Measurements from ENCODE around the gene BPHL. TPM values are rescaled to one million over a fixed set of nuclear protein-coding genes. Genes with fewer than 3 reads are reported as not detected.

The BPHL gene
- total RNA-seq, 1 donor from 2014 or later = 10.3 TPM

DNA sequence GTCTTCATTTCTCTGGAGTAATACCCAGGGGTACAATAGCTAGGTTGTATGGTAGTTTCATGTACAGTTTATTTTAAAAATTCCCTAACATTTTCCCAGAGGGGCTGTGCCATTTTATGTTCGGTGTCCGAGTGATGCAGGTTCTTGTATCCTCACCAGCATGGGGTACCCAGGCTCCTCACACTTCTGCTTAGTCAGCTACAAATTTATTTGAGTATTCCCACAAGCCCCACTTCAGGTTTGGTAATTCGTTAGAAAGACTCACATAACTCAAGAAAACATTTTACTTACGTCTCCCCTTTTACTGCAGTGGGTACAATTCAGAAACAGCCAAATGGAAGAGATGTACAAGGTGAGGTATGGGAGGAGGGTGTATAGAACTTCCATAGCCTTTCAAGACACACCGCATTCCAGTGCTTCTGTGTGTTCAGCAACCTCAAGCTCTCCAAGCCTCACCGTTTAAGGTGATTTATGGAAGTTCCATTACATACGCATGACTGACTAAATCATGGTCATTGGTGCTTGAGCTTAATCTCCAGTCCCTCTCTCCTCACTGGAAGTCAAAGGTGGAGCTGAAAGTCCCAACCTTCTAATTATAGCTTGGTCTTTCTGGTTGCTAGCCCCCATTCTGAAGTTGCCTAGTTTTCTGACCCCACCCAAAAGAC is 32.1 kb upstream of the BPHL start:
- intact Hi-C loops (cut with DNase I) = no loop called here
- Histone ChIP-seq H3K4me3 (no peak overlapping the region), H3K27ac (no peak overlapping the region), H3K4me1 (peaks cover 12% of the 10 kb centered on the region), H3K9me3 (no peaks in the 10 kb centered on the region), H3K36me3 (peaks cover 0 to 60% of the 10 kb centered on the region in 2 donors), H3K27me3 (no peaks in the 10 kb centered on the region)
- TF ChIP-seq POLR2A (IDR thresholded peaks at IDR 0.05) = no peak
- TF ChIP-seq POLR2AphosphoS5 (IDR thresholded peaks at IDR 0.05; ENCODE audit: insufficient read depth in 1 of 2, low read depth in 1 of 2) = no peak
- TF ChIP-seq, protein P1, sequence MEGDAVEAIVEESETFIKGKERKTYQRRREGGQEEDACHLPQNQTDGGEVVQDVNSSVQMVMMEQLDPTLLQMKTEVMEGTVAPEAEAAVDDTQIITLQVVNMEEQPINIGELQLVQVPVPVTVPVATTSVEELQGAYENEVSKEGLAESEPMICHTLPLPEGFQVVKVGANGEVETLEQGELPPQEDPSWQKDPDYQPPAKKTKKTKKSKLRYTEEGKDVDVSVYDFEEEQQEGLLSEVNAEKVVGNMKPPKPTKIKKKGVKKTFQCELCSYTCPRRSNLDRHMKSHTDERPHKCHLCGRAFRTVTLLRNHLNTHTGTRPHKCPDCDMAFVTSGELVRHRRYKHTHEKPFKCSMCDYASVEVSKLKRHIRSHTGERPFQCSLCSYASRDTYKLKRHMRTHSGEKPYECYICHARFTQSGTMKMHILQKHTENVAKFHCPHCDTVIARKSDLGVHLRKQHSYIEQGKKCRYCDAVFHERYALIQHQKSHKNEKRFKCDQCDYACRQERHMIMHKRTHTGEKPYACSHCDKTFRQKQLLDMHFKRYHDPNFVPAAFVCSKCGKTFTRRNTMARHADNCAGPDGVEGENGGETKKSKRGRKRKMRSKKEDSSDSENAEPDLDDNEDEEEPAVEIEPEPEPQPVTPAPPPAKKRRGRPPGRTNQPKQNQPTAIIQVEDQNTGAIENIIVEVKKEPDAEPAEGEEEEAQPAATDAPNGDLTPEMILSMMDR (IDR thresholded peaks at IDR 0.05) = no peak
- no peak for DNase-seq (ENCODE audit: extremely low spot score in 2 of 2)

DNA sequence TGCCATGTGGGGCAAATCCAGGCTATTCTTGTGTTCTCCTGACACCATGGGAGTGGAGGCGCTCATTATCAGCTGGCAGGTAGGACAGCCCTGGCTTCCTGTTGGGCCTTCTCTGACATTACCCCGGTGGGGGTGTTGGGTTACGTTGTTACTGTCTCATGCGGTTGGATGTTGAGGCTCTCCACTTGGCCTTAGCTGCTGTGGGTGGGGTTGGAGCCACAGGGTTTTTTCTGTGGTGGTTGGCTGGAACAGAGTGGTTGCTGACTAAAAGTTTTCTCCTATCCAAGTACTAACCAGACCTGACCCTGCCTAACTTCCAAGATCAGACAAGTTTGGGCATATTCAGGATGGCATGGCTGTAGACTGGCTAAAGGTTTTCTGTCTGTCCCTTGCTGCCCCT is 30.1 kb upstream of the BPHL start:
- Histone ChIP-seq H3K27me3 (no peaks in the 10 kb centered on the region), H3K4me1 (peaks cover 12% of the 10 kb centered on the region), H3K4me3 (no peak overlapping the region), H3K27ac (peak overlapping the region; percentile 69), H3K36me3 (peaks cover 0 to 43% of the 10 kb centered on the region in 2 donors), H3K9me3 (no peaks in the 10 kb centered on the region)
- TF ChIP-seq, protein P1 (IDR thresholded peaks at IDR 0.05) = no peak
- TF ChIP-seq POLR2A (IDR thresholded peaks at IDR 0.05) = no peak
- TF ChIP-seq POLR2AphosphoS5 (IDR thresholded peaks at IDR 0.05; ENCODE audit: insufficient read depth in 1 of 2, low read depth in 1 of 2) = no peak
- DNase-seq (ENCODE audit: extremely low spot score in 2 of 2) = no peak
- intact Hi-C loops (cut with DNase I) = no loop called here

DNA sequence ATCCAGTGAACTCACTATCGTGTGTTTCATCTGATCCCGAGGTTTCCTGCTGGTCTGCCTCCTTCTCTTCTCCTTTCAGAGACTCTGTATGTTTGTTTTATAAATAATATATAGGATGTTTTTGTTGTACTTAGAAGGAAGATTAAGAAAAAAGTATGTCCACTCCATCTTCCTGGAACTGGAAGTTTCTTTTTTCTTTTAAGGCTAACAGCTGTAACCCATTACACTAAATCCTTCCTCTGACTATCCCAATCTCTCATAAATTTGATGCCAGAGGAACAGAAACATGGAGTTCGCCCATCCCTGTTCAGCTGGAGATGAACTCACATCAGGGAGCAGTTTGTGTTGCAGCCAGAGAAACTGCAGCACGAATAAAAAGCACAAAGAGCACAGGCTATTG is 29.5 kb upstream of the BPHL start:
- TF ChIP-seq POLR2AphosphoS5 (IDR thresholded peaks at IDR 0.05; ENCODE audit: insufficient read depth in 1 of 2, low read depth in 1 of 2) (no peak), POLR2A (IDR thresholded peaks at IDR 0.05) (no peak)
- TF ChIP-seq, protein P1 (IDR thresholded peaks at IDR 0.05) = no peak
- no peaks in the 10 kb centered on the region for H3K27me3 ChIP-seq
- intact Hi-C loops (cut with DNase I) = no loop called here
- H3K27ac ChIP-seq = peak overlapping the region; percentile 69
- H3K36me3 ChIP-seq = peaks cover 0 to 45% of the 10 kb centered on the region in 2 donors
- no peak overlapping the region for H3K4me3 ChIP-seq
- DNase-seq (ENCODE audit: extremely low spot score in 2 of 2) = no peak
- no peaks in the 10 kb centered on the region for H3K9me3 ChIP-seq
- H3K4me1 ChIP-seq = peaks cover 12% of the 10 kb centered on the region

DNA sequence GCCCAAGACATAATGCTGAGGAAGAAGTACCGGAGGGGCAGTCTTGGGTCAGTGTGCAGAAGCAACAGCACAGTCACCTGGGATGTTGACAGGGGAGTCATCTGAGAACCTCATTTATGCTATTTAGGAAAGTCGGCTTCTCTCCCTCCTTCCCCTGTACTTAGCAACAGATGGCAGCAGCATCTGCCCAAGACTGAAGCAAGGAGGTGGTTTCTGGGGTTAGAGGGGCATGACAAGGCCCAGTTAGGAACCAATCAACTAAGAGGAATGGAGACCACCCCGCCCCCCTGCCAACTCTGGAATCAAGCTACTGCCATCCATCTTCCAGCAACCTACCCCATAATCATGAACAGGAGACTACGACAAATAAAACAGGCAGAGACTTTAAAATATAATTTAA is 28.5 kb upstream of the BPHL start:
- no peak for DNase-seq (ENCODE audit: extremely low spot score in 2 of 2)
- Histone ChIP-seq H3K27me3 (no peaks in the 10 kb centered on the region), H3K9me3 (no peaks in the 10 kb centered on the region), H3K4me3 (no peak overlapping the region), H3K36me3 (peaks cover 0 to 49% of the 10 kb centered on the region in 2 donors), H3K4me1 (peaks cover 12% of the 10 kb centered on the region), H3K27ac (peak overlapping the region; percentile 65)
- TF ChIP-seq POLR2A (IDR thresholded peaks at IDR 0.05) = no peak
- TF ChIP-seq, protein P1 (IDR thresholded peaks at IDR 0.05) = no peak
- intact Hi-C loops (cut with DNase I) = no loop called here

DNA sequence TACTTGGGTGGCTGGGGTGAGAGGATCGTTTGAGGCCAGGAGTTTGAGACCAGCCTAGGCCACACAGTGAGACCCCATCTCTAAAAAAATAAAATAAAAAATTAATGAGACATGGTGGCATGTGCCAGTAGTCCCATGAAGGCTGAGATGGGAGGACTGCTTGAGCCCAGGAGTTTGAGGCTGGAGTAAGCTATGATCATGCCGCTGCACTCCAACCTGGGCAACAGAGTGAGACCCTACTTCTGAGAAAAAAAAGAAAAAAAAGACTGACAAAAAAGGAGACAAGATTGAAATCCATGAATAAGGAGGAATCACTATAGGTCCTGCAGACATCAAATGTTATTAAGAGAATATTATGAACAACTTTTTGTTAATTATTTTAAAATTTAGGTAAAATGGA is 23.7 kb upstream of the BPHL start:
- peaks cover 0 to 42% of the 10 kb centered on the region in 2 donors for H3K36me3 ChIP-seq
- no peaks in the 10 kb centered on the region for H3K9me3 ChIP-seq
- TF ChIP-seq POLR2AphosphoS5 (IDR thresholded peaks at IDR 0.05; ENCODE audit: insufficient read depth in 1 of 2, low read depth in 1 of 2) (no peak), POLR2A (IDR thresholded peaks at IDR 0.05) (no peak)
- TF ChIP-seq, protein P1 (IDR thresholded peaks at IDR 0.05) = no peak
- no peak overlapping the region for H3K27ac ChIP-seq
- intact Hi-C loops (cut with DNase I) = no loop called here
- DNase-seq (ENCODE audit: extremely low spot score in 2 of 2) = no peak
- H3K4me3 ChIP-seq = no peak overlapping the region
- H3K4me1 ChIP-seq = no peaks in the 10 kb centered on the region
- H3K27me3 ChIP-seq = no peaks in the 10 kb centered on the region

Data from vagina (tissue), 2 donors.